WTC11 (cell line): ENCODE measurements around the gene CCBE1. TPM values are rescaled to one million over a fixed set of nuclear protein-coding genes. Genes with fewer than 3 reads are reported as not detected.

Source experiments
- ATAC-seq: fragments of 200-7000 bp; cut with Tn5 transposase; 2 replicates; pipeline ENCODE4 v1.10.0; 2021; ENCODE audit warnings: mild to moderate bottlenecking, moderate library complexity
- CTCF ChIA-PET: fragments of 300-600 bp; sonication (Branson Sonifier 250); formaldehyde crosslinking; loops from one replicate; lab custom pipeline; 2021; ENCODE audit warnings: antibody characterized with exemption; lab: Charles Lee
- POLR2A ChIA-PET: fragments of 350-600 bp; sonication (Branson Sonifier 250); formaldehyde crosslinking; loops from one replicate; lab custom pipeline; 2021; ENCODE audit warnings: antibody characterized with exemption; lab: Charles Lee
- DNase-seq: peaks from one replicate; pipeline ENCODE4 v3.0.0; 2021; ENCODE audit warnings: low spot score
- H3K27ac Mint-ChIP-seq: 2 replicates; pipeline ENCODE4 v1.8.0; 2021; ENCODE audit warnings: mixed read lengths
- H3K27me3 Mint-ChIP-seq: 2 replicates; pipeline ENCODE4 v1.8.0; 2021; ENCODE audit warnings: low read depth, mild to moderate bottlenecking, moderate library complexity, mixed read lengths
- H3K36me3 Mint-ChIP-seq: 2 replicates; pipeline ENCODE4 v1.8.0; 2021; ENCODE audit warnings: mixed read lengths
- H3K4me1 Mint-ChIP-seq: 2 replicates; pipeline ENCODE4 v1.8.0; 2022; ENCODE audit warnings: mixed read lengths
- H3K4me3 Mint-ChIP-seq: 2 replicates; pipeline ENCODE4 v1.8.0; 2021; ENCODE audit warnings: mild to moderate bottlenecking, moderate library complexity, mixed read lengths
- H3K9me3 Mint-ChIP-seq: 2 replicates; pipeline ENCODE4 v1.8.0; 2021; ENCODE audit warnings: mixed read lengths
- CREB1 ChIP-seq: sonication (generic); formaldehyde crosslinking; IDR thresholded peaks from 2 replicates; pipeline ENCODE4 v1.8.0; 2023; ENCODE audit warnings: mild to moderate bottlenecking, missing genetic modification reagents
- NFYB ChIP-seq: sonication (generic); formaldehyde crosslinking; conservative IDR thresholded peaks from 2 replicates; pipeline ENCODE4 v1.8.0; 2022; ENCODE audit warnings: low read depth, missing genetic modification reagents
- NR3C1 ChIP-seq: sonication (generic); formaldehyde crosslinking; conservative IDR thresholded peaks from 2 replicates; pipeline ENCODE4 v1.8.1; 2023; ENCODE audit warnings: low read depth, mild to moderate bottlenecking, missing genetic modification reagents
- RORB ChIP-seq: fragments of 250-450 bp; sonication (Bioruptor Pico); IDR thresholded peaks from 2 replicates; pipeline ENCODE4 v1.9.0; 2021; ENCODE audit warnings: mild to moderate bottlenecking
- SP1 ChIP-seq: sonication (generic); formaldehyde crosslinking; conservative IDR thresholded peaks from 2 replicates; pipeline ENCODE4 v1.8.1; 2022; ENCODE audit warnings: missing genetic modification reagents
- TEAD4 ChIP-seq: sonication (generic); formaldehyde crosslinking; IDR thresholded peaks from 2 replicates; pipeline ENCODE4 v1.8.0; 2022; ENCODE audit warnings: mild to moderate bottlenecking, missing genetic modification reagents
- ZNF232 ChIP-seq: sonication (generic); formaldehyde crosslinking; IDR thresholded peaks from 2 replicates; pipeline ENCODE4 v1.8.0; 2022; ENCODE audit warnings: mild to moderate bottlenecking, missing genetic modification reagents
- ZNF317 ChIP-seq: sonication (generic); formaldehyde crosslinking; IDR thresholded peaks from 2 replicates; pipeline ENCODE4 v1.8.1; 2023; ENCODE audit warnings: low read depth, mild to moderate bottlenecking, moderate library complexity, missing genetic modification reagents, borderline replicate concordance
- ZNF423 ChIP-seq: fragments of 250-450 bp; sonication (Bioruptor Pico); IDR thresholded peaks from 2 replicates; pipeline ENCODE4 v2.1.2; 2022; ENCODE audit warnings: mild to moderate bottlenecking, moderate library complexity
- total RNA-seq: library from RNA; stranded (reverse); gene quantifications from 3 replicates; pipeline ENCODE4 v1.2.3, GENCODE V29; 2021
- TF ChIP-seq, protein P1 (sequence below): fragments of 250-450 bp; sonication (Bioruptor Pico); IDR thresholded peaks from 2 replicates; pipeline ENCODE4 v1.9.0; 2021; ENCODE audit warnings: mild to moderate bottlenecking
- TF ChIP-seq, protein P2 (sequence below): sonication (generic); formaldehyde crosslinking; IDR thresholded peaks from 2 replicates; pipeline ENCODE4 v1.8.0; 2022; ENCODE audit warnings: missing genetic modification reagents
- TF ChIP-seq, protein P3 (sequence below): fragments of 250-450 bp; sonication (Bioruptor Pico); IDR thresholded peaks from 2 replicates; pipeline ENCODE4 v2.1.2; 2022; ENCODE audit warnings: mild to moderate bottlenecking, moderate library complexity
- TF ChIP-seq, protein P4 (sequence below): fragments of 250-450 bp; sonication (Bioruptor Pico); conservative IDR thresholded peaks from 2 replicates; pipeline ENCODE4 v1.9.0; 2021; ENCODE audit warnings: mild to moderate bottlenecking
- TF ChIP-seq, protein P5 (sequence below): sonication (generic); formaldehyde crosslinking; IDR thresholded peaks from 2 replicates; pipeline ENCODE4 v1.8.1; 2022; ENCODE audit warnings: mild to moderate bottlenecking, missing genetic modification reagents, moderate library complexity, borderline replicate concordance
- TF ChIP-seq, protein P6 (sequence below): sonication (generic); formaldehyde crosslinking; IDR thresholded peaks from 2 replicates; pipeline ENCODE4 v1.8.1; 2023; ENCODE audit warnings: mild to moderate bottlenecking, missing genetic modification reagents, moderate library complexity
- TF ChIP-seq, protein P7 (sequence below): fragments of 250-450 bp; sonication (Bioruptor Pico); IDR thresholded peaks from 2 replicates; pipeline ENCODE4 v1.9.0; 2021; ENCODE audit warnings: mild to moderate bottlenecking, borderline replicate concordance

CCBE1 gene
- total RNA-seq, 1 experiment from 2014 or later = 9.7 TPM

DNA sequence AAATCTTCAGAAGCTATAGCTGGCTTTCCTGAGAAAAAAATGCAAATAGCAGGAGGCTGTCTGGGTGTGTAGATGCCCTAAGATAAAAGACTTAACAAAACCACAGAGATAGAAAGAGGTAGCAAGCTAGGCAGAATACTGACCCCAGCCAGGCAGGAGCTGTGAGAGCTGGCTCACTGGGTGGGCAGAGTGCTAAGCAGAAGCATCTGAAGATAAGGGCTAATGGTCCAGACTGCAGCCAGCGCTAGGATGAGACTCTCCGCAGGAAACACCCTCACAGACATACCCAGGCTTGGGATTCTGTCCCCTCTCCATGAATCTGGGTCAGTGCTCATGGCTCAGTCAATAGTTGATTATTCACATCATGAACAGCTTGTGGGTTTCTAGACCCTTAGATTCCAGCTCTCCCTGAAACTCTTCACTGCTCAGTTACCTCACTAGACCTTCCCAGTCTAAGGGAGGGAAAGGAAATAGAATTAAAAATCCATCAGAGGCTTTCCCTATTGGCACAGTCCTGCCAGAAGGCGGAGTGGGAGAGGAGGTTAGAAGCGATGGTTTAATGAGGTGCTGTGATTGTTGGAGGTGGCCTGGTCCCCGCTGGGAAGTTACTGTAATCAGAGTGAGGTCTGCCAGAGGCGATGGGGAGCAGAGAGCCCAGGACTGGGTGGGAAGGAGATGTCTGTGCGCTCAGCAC, 21.4 kb upstream of the CCBE1 start:
- H3K27me3 Mint-ChIP-seq = peaks cover 2% of the 10 kb centered on the region; the same call in 1 of the 2 replicates
- DNase-seq (no peak), ATAC-seq (peak; percentile 57)
- no peaks in the 10 kb centered on the region for H3K36me3 Mint-ChIP-seq
- H3K27ac Mint-ChIP-seq = no peak overlapping the region
- ChIA-PET CTCF (interaction anchor here (0.6 to 6.9 kb wide), 4 partner anchors 21 to 409 kb away, joined by 3 to 55 read pairs (median 3); partner anchors contain the start of gene CCBE1), POLR2A (no interaction called here)
- H3K4me1 Mint-ChIP-seq = peaks cover 9% of the 10 kb centered on the region
- no peak overlapping the region for H3K4me3 Mint-ChIP-seq
- H3K9me3 Mint-ChIP-seq = peaks cover 5% of the 10 kb centered on the region
- TF ChIP-seq CREB1 (no peak), RORB (CRISPR knock-in tag) (no peak)
- TF ChIP-seq, protein P1, sequence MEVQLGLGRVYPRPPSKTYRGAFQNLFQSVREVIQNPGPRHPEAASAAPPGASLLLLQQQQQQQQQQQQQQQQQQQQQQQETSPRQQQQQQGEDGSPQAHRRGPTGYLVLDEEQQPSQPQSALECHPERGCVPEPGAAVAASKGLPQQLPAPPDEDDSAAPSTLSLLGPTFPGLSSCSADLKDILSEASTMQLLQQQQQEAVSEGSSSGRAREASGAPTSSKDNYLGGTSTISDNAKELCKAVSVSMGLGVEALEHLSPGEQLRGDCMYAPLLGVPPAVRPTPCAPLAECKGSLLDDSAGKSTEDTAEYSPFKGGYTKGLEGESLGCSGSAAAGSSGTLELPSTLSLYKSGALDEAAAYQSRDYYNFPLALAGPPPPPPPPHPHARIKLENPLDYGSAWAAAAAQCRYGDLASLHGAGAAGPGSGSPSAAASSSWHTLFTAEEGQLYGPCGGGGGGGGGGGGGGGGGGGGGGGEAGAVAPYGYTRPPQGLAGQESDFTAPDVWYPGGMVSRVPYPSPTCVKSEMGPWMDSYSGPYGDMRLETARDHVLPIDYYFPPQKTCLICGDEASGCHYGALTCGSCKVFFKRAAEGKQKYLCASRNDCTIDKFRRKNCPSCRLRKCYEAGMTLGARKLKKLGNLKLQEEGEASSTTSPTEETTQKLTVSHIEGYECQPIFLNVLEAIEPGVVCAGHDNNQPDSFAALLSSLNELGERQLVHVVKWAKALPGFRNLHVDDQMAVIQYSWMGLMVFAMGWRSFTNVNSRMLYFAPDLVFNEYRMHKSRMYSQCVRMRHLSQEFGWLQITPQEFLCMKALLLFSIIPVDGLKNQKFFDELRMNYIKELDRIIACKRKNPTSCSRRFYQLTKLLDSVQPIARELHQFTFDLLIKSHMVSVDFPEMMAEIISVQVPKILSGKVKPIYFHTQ (CRISPR knock-in tag) = no peak
- TF ChIP-seq, protein P2, sequence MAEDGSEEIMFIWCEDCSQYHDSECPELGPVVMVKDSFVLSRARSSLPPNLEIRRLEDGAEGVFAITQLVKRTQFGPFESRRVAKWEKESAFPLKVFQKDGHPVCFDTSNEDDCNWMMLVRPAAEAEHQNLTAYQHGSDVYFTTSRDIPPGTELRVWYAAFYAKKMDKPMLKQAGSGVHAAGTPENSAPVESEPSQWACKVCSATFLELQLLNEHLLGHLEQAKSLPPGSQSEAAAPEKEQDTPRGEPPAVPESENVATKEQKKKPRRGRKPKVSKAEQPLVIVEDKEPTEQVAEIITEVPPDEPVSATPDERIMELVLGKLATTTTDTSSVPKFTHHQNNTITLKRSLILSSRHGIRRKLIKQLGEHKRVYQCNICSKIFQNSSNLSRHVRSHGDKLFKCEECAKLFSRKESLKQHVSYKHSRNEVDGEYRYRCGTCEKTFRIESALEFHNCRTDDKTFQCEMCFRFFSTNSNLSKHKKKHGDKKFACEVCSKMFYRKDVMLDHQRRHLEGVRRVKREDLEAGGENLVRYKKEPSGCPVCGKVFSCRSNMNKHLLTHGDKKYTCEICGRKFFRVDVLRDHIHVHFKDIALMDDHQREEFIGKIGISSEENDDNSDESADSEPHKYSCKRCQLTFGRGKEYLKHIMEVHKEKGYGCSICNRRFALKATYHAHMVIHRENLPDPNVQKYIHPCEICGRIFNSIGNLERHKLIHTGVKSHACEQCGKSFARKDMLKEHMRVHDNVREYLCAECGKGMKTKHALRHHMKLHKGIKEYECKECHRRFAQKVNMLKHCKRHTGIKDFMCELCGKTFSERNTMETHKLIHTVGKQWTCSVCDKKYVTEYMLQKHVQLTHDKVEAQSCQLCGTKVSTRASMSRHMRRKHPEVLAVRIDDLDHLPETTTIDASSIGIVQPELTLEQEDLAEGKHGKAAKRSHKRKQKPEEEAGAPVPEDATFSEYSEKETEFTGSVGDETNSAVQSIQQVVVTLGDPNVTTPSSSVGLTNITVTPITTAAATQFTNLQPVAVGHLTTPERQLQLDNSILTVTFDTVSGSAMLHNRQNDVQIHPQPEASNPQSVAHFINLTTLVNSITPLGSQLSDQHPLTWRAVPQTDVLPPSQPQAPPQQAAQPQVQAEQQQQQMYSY (CRISPR knock-in tag) = no peak
- TF ChIP-seq, protein P3, sequence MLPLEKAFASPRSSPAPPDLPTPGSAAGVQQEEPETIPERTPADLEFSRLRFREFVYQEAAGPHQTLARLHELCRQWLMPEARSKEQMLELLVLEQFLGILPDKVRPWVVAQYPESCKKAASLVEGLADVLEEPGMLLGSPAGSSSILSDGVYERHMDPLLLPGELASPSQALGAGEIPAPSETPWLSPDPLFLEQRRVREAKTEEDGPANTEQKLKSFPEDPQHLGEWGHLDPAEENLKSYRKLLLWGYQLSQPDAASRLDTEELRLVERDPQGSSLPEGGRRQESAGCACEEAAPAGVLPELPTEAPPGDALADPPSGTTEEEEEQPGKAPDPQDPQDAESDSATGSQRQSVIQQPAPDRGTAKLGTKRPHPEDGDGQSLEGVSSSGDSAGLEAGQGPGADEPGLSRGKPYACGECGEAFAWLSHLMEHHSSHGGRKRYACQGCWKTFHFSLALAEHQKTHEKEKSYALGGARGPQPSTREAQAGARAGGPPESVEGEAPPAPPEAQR (CRISPR knock-in tag) = no peak
- TF ChIP-seq, protein P4, sequence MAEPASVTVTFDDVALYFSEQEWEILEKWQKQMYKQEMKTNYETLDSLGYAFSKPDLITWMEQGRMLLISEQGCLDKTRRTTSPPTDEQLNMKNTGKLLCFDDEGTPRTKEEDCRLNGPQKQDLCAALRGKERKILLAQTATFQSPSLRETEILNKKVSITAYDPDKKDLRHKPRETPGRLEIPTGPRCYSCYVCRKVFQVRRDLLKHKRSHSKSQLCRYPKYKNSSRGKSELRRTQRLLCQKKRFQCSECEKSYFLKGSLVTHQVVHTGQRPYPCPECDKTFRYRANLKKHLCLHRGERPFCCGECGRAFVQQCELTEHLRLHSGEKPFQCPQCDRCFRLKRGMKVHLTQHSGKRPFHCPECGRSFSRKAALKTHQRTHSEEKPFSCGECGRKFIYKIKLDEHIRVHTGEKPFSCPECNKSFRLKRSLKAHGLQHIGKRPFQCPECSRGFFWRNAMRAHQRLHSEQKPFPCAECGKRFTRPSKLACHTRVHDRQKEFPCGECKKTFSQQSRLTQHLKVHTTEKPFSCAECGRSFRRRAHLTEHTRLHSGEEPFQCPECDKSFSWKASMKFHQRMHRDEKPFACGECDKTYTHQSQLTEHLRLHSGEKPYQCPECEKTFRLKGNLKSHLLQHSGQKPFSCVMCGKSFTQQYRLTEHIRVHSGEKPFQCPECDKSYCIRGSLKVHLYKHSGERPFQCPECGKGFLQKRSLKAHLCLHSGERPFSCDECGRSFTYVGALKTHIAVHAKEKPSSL (CRISPR knock-in tag) = no peak

DNA sequence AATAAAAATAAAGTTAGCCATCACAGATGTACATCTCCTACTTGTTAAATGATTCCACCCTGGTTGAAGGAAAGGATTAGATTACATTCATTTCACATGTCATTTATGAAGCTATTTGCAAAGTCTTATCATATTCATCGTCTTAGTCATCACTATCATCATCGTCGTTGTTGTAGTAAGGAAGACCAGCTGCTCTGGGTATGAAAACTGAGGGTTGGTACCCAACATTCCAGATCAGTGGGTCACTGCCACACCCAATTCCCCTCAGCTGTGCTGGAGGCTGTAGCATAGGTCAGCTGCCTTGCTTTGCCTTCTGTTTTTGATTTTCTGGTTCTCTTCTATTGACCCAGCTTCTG, 20.9 kb upstream of the CCBE1 start:
- CTCF ChIA-PET = interaction anchor here (0.6 to 6.9 kb wide), 3 partner anchors 21 to 409 kb away, joined by 3 to 55 read pairs (median 3); partner anchors contain the start of gene CCBE1
- ATAC-seq (no peak), DNase-seq (no peak)
- no peak overlapping the region for H3K4me3 Mint-ChIP-seq
- POLR2A ChIA-PET = no interaction called here
- H3K27ac Mint-ChIP-seq = no peak overlapping the region
- peaks cover 9% of the 10 kb centered on the region for H3K4me1 Mint-ChIP-seq
- peaks cover 2% of the 10 kb centered on the region; the same call in 1 of the 2 replicates for H3K27me3 Mint-ChIP-seq
- H3K9me3 Mint-ChIP-seq = peaks cover 5% of the 10 kb centered on the region
- H3K36me3 Mint-ChIP-seq = no peaks in the 10 kb centered on the region
- TF ChIP-seq, protein P5, sequence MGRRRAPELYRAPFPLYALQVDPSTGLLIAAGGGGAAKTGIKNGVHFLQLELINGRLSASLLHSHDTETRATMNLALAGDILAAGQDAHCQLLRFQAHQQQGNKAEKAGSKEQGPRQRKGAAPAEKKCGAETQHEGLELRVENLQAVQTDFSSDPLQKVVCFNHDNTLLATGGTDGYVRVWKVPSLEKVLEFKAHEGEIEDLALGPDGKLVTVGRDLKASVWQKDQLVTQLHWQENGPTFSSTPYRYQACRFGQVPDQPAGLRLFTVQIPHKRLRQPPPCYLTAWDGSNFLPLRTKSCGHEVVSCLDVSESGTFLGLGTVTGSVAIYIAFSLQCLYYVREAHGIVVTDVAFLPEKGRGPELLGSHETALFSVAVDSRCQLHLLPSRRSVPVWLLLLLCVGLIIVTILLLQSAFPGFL (CRISPR knock-in tag) = no peak
- TF ChIP-seq ZNF317 (CRISPR knock-in tag) (no peak), ZNF423 (CRISPR knock-in tag) (no peak), ZNF232 (CRISPR knock-in tag) (no peak), RORB (CRISPR knock-in tag) (no peak), NFYB (no peak), NR3C1 (CRISPR knock-in tag) (no peak), TEAD4 (CRISPR knock-in tag) (no peak), SP1 (CRISPR knock-in tag) (no peak)
- TF ChIP-seq, protein P6, sequence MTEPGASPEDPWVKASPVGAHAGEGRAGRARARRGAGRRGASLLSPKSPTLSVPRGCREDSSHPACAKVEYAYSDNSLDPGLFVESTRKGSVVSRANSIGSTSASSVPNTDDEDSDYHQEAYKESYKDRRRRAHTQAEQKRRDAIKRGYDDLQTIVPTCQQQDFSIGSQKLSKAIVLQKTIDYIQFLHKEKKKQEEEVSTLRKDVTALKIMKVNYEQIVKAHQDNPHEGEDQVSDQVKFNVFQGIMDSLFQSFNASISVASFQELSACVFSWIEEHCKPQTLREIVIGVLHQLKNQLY = no peak
- TF ChIP-seq, protein P7, sequence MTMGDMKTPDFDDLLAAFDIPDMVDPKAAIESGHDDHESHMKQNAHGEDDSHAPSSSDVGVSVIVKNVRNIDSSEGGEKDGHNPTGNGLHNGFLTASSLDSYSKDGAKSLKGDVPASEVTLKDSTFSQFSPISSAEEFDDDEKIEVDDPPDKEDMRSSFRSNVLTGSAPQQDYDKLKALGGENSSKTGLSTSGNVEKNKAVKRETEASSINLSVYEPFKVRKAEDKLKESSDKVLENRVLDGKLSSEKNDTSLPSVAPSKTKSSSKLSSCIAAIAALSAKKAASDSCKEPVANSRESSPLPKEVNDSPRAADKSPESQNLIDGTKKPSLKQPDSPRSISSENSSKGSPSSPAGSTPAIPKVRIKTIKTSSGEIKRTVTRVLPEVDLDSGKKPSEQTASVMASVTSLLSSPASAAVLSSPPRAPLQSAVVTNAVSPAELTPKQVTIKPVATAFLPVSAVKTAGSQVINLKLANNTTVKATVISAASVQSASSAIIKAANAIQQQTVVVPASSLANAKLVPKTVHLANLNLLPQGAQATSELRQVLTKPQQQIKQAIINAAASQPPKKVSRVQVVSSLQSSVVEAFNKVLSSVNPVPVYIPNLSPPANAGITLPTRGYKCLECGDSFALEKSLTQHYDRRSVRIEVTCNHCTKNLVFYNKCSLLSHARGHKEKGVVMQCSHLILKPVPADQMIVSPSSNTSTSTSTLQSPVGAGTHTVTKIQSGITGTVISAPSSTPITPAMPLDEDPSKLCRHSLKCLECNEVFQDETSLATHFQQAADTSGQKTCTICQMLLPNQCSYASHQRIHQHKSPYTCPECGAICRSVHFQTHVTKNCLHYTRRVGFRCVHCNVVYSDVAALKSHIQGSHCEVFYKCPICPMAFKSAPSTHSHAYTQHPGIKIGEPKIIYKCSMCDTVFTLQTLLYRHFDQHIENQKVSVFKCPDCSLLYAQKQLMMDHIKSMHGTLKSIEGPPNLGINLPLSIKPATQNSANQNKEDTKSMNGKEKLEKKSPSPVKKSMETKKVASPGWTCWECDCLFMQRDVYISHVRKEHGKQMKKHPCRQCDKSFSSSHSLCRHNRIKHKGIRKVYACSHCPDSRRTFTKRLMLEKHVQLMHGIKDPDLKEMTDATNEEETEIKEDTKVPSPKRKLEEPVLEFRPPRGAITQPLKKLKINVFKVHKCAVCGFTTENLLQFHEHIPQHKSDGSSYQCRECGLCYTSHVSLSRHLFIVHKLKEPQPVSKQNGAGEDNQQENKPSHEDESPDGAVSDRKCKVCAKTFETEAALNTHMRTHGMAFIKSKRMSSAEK = no peak
